Measurements from ENCODE around the gene TMC1. TPM values are rescaled to one million over a fixed set of nuclear protein-coding genes. Genes with fewer than 3 reads are reported as not detected.

TMC1 gene
- total and polyA plus RNA-seq, 2 of the 13 experiments (the other 11 are each of a cell fraction or from before 2014, with no cell fraction given) = 0.02 to 0.03 TPM

- intact Hi-C loops (cut with micrococcal nuclease; ENCODE audit: unreplicated experiment) = no loop called here
- H3K4me3 ChIP-seq (replicated peaks in 1 of 3; ENCODE audit: insufficient read depth in 1 of 3, low read depth in 2 of 3, low read length in 3 of 3) = no peak overlapping the region
- no peak overlapping the region for H2AFZ ChIP-seq (ENCODE audit: low read length)
- WGBS (ENCODE audit: low lambda C conversion rate) = 3% methylated on average over 5 of the region's 5 CpGs
- no peak for ATAC-seq
- H3K79me2 ChIP-seq (ENCODE audit: insufficient read depth, low read length) = no peaks in the 10 kb centered on the region
- in situ Hi-C loops (cut with HindIII; ENCODE audit: extremely low pct_ligation_motif_present, low pct_unique_long_range_greater_than_20kb) = no loop called here
- DNase-seq (ENCODE audit: low spot score) = no peak
- no peaks in the 10 kb centered on the region for H3K4me1 ChIP-seq (ENCODE audit: insufficient read depth, low read length)
- FAIRE-seq = no peak
- no TSS peak for BruUV-seq (replicated peaks)
- H3K4me2 ChIP-seq (ENCODE audit: low read depth, low read length) = no peak overlapping the region
- no peaks in the 10 kb centered on the region for H3K27me3 ChIP-seq (ENCODE audit: control insufficient read depth in 1 of 2, insufficient read depth in 2 of 2, low read length in 2 of 2)
- POLR2A ChIA-PET = no interaction called here
- no peaks in the 10 kb centered on the region for H3K9me3 ChIP-seq (ENCODE audit: low read length)
- CTCF ChIA-PET (ENCODE audit: low intra/inter-chr PET ratio, low total read pairs) = no interaction called here
- TF ChIP-seq GMEB2 (CRISPR knock-in tag; IDR thresholded peaks at IDR 0.05; ENCODE audit: low read depth) (no peak), SATB2 (CRISPR knock-in tag; IDR thresholded peaks at IDR 0.05) (no peak), SP4 (CRISPR knock-in tag; IDR thresholded peaks at IDR 0.05) (no peak)
- no peak overlapping the region for H3K27ac ChIP-seq (ENCODE audit: extremely low read length, insufficient read depth, low read length)
- no peaks in the 10 kb centered on the region for H3K36me3 ChIP-seq (replicated peaks in 1 of 2; ENCODE audit: control insufficient read depth in 1 of 2, insufficient read depth in 2 of 2, low read length in 2 of 2)
- no peaks in the 10 kb centered on the region for H4K20me1 ChIP-seq (ENCODE audit: insufficient read depth, low read length)
- H3K9ac ChIP-seq (ENCODE audit: insufficient read depth, low read depth, low read length) = no peak overlapping the region
Measured at GRCh38 chr9:72648324-72649126, 127.1 kb downstream of the TMC1 start.

GRCh38 chr9:72649127-72649442 is 127.7 kb downstream of the TMC1 start:
- no peaks in the 10 kb centered on the region for H3K27me3 ChIP-seq (ENCODE audit: control insufficient read depth in 1 of 2, insufficient read depth in 2 of 2, low read length in 2 of 2)
- no peaks in the 10 kb centered on the region for H3K79me2 ChIP-seq (ENCODE audit: insufficient read depth, low read length)
- no TSS peak for BruUV-seq (replicated peaks)
- FAIRE-seq (no peak), DNase-seq (ENCODE audit: low spot score) (no peak), ATAC-seq (no peak)
- no peak overlapping the region for H3K4me3 ChIP-seq (replicated peaks in 1 of 3; ENCODE audit: insufficient read depth in 1 of 3, low read depth in 2 of 3, low read length in 3 of 3)
- no peak overlapping the region for H3K27ac ChIP-seq (ENCODE audit: extremely low read length, insufficient read depth, low read length)
- no peak overlapping the region for H2AFZ ChIP-seq (ENCODE audit: low read length)
- no peaks in the 10 kb centered on the region for H4K20me1 ChIP-seq (ENCODE audit: insufficient read depth, low read length)
- TF ChIP-seq ZNF567 (CRISPR knock-in tag; IDR thresholded peaks at IDR 0.05; ENCODE audit: borderline replicate concordance) (no peak), JDP2 (CRISPR knock-in tag; IDR thresholded peaks at IDR 0.05; ENCODE audit: borderline replicate concordance) (no peak), IKZF4 (CRISPR knock-in tag; IDR thresholded peaks at IDR 0.05; ENCODE audit: borderline replicate concordance, low read depth, not compliant biosample characterization) (no peak), PCBP1 (IDR thresholded peaks at IDR 0.05; ENCODE audit: borderline replicate concordance, low read depth, low read length) (no peak), ZNF724P (CRISPR knock-in tag; IDR thresholded peaks at IDR 0.05; ENCODE audit: borderline replicate concordance) (no peak), ZNF878 (CRISPR knock-in tag; IDR thresholded peaks at IDR 0.05) (no peak), NFRKB (IDR thresholded peaks at IDR 0.05) (no peak), REXO4 (CRISPR knock-in tag; IDR thresholded peaks at IDR 0.05; ENCODE audit: borderline replicate concordance) (no peak), TRAFD1 (CRISPR knock-in tag; IDR thresholded peaks at IDR 0.05; ENCODE audit: borderline replicate concordance) (no peak)
- WGBS (ENCODE audit: low lambda C conversion rate) = 0% methylated on average over 1 of the region's 1 CpG
- in situ Hi-C loops (cut with HindIII; ENCODE audit: extremely low pct_ligation_motif_present, low pct_unique_long_range_greater_than_20kb) = no loop called here
- no peaks in the 10 kb centered on the region for H3K9me3 ChIP-seq (ENCODE audit: low read length)
- intact Hi-C loops (cut with micrococcal nuclease; ENCODE audit: unreplicated experiment) = no loop called here
- H3K36me3 ChIP-seq (replicated peaks in 1 of 2; ENCODE audit: control insufficient read depth in 1 of 2, insufficient read depth in 2 of 2, low read length in 2 of 2) = no peaks in the 10 kb centered on the region
- H3K4me2 ChIP-seq (ENCODE audit: low read depth, low read length) = no peak overlapping the region
- H3K4me1 ChIP-seq (ENCODE audit: insufficient read depth, low read length) = no peaks in the 10 kb centered on the region
- ChIA-PET POLR2A (no interaction called here), CTCF (ENCODE audit: low intra/inter-chr PET ratio, low total read pairs) (no interaction called here)
- H3K9ac ChIP-seq (ENCODE audit: insufficient read depth, low read depth, low read length) = no peak overlapping the region

All from HepG2 (cell line).